SK-N-DZ (cell line): ENCODE data around the gene ZNF507.

Experiments used
- DNase-seq: peaks from one replicate; pipeline ENCODE4 v3.0.0-alpha.2; 2015; ENCODE audit warnings: low spot score

ZNF507 gene

GRCh38 chr19:32339423-32339822 lies 6.0 kb upstream of the ZNF507 start:
- no peak for DNase-seq

- peak; percentile 65 for DNase-seq
These were observed 5.2 kb upstream of the ZNF507 start for GRCh38 chr19:32339988-32340874.

- DNase-seq: no peak
These were observed 2.7 kb upstream of the ZNF507 start for GRCh38 chr19:32342695-32343094.

- no peak for DNase-seq
These were observed 1.7 kb upstream of the ZNF507 start for GRCh38 chr19:32343550-32344262.

- no peak for DNase-seq
These were observed 1.5 kb downstream of the ZNF507 start for GRCh38 chr19:32346901-32347300.

- no peak for DNase-seq
These were observed 2.2 kb downstream of the ZNF507 start for GRCh38 chr19:32347573-32347972.

GRCh38 chr19:32349051-32349450 lies 3.6 kb downstream of the ZNF507 start:
- no peak for DNase-seq

GRCh38 chr19:32349724-32350470 lies 4.5 kb downstream of the ZNF507 start:
- DNase-seq: no peak

- DNase-seq: no peak
These were observed 5.1 kb downstream of the ZNF507 start for GRCh38 chr19:32350471-32350865.

- DNase-seq: no peak
These were observed 5.6 kb downstream of the ZNF507 start for GRCh38 chr19:32350987-32351348.

GRCh38 chr19:32352241-32352630 lies 6.8 kb downstream of the ZNF507 start:
- no peak for DNase-seq

GRCh38 chr19:32354345-32354744 lies 8.9 kb downstream of the ZNF507 start:
- DNase-seq: no peak

- DNase-seq: no peak
These were observed 9.9 kb downstream of the ZNF507 start for GRCh38 chr19:32355309-32355708.

- DNase-seq: no peak
These were observed 12.3 kb downstream of the ZNF507 start for GRCh38 chr19:32357720-32358119.

- no peak for DNase-seq
These were observed 12.9 kb downstream of the ZNF507 start for GRCh38 chr19:32358321-32358720.

- DNase-seq: no peak
These were observed 14.2 kb downstream of the ZNF507 start for GRCh38 chr19:32359581-32359980.

GRCh38 chr19:32361574-32362317 lies 16.3 kb downstream of the ZNF507 start:
- no peak for DNase-seq

GRCh38 chr19:32362318-32362691 lies 16.9 kb downstream of the ZNF507 start:
- DNase-seq: no peak

GRCh38 chr19:32363175-32363574 lies 17.8 kb downstream of the ZNF507 start:
- DNase-seq: no peak

GRCh38 chr19:32363632-32364031 lies 18.2 kb downstream of the ZNF507 start:
- DNase-seq: no peak

GRCh38 chr19:32364040-32364439 lies 18.6 kb downstream of the ZNF507 start:
- DNase-seq: no peak

GRCh38 chr19:32367063-32367462 lies 21.7 kb downstream of the ZNF507 start:
- DNase-seq: no peak
